HG03060 (cell line): ENCODE data around the gene BRCA2.
A peak's percentile ranks its signal among the peaks of the same experiment; 100 is the strongest.

Source experiments
- ATAC-seq: cut with Tn5 transposase; IDR thresholded peaks from one replicate; pipeline ENCODE4 v1.9.1; 2021; ENCODE audit warnings: low read depth, moderate number of reproducible peaks; ENCODE audit not compliant: unreplicated experiment

The BRCA2 gene

GRCh38 chr13:32315238-32316027 lies at the start of gene BRCA2, which contains the start of gene ZAR1L:
TSS of gene BRCA2 (plus strand) at chr13:32315508. CDS start at chr13:32316461, 953 bp downstream.
TSS of gene ZAR1L (minus strand) at chr13:32315363. CDS start at chr13:32311925, 3,438 bp downstream.
- peak; percentile 84 for ATAC-seq

DNA sequence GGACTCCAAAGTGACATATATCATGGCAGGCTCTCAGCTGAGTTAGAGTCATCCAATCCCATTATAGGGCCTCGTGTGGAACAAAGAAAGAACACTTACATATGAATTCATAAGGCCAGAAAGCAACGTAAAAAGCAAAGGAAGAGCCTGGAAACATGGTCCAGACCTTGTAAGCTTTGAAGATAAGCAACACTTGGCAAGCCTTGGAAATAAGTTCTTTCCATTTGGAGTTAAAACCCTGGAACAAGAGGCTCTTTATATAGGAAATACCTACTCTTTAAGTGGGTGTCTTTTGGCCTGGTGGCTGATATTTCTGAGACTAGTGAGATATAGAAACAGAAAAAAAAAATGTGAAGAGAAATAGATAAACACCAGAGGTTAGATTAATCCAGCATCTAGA lies 49.6 kb upstream of the BRCA2 start:
- no peak for ATAC-seq

DNA sequence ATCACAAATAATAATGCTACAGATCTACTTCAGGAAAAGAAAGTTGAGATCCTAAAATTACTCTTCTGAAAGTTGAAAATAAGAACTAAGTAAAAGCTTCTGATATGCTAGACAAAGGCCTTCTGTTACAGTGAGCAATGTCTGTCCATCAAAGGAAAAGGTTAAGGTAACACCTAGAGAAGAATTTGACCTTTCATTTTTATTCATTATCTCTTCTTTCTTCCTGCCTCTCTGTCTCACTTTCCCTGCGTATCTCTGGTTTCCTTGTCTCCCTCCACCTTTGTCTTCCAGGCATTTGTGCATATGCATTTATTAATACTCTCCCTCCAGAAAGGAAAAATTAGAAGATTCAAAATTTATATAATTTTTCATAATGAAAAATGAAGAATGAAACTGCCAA lies 49.2 kb upstream of the BRCA2 start:
- ATAC-seq: no peak

GRCh38 chr13:32267836-32268439 lies 47.4 kb upstream of the BRCA2 start:
- peak; percentile 84 for ATAC-seq

GRCh38 chr13:32272021-32272683 lies 43.2 kb upstream of the BRCA2 start:
- no peak for ATAC-seq

- ATAC-seq: no peak
Measured at GRCh38 chr13:32277839-32278238, 37.5 kb upstream of the BRCA2 start.

DNA sequence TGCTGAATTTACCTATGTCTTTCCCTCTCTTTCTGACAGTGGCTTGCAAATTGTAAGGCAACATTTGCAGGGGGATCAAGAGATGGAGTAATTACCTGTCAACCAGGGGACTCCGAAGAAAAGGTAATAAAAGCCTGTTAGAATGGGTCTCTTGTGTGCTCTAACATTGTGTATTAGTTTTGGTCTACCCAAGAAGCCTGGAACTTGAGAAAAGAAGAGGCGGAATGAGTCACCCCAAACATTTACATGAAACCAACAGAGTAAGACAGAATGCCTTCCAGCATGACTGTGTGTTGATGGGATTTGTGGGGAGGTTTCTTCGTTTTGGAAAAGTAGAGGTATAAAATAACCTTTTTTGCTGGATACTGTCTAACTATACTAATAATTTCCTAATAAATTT lies 36.9 kb upstream of the BRCA2 start:
- ATAC-seq: no peak

- no peak for ATAC-seq
Measured at GRCh38 chr13:32281096-32281495, 34.2 kb upstream of the BRCA2 start.

GRCh38 chr13:32282096-32282711 lies 33.1 kb upstream of the BRCA2 start:
- no peak for ATAC-seq

GRCh38 chr13:32284927-32285632 lies 30.2 kb upstream of the BRCA2 start:
- ATAC-seq: no peak

GRCh38 chr13:32285633-32285965 lies 29.7 kb upstream of the BRCA2 start:
- ATAC-seq: no peak

DNA sequence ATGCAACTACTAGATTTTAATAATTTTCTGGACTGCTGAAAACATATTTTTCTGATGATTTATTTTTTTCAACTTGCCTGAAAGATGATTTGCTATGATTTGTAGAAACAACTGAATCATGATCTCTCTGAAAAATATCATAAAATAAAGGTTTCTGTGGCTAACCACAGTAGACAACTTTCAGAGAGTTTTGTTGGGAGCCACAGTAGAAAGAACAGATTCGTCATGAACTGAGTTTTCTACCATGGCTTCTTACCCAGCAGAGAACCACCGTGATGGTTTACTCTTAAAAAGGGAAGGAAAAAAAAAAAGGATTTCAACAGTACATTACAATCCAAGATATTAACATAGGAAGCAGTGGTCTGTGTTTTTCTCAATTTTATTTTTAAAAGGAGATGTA lies 18.1 kb upstream of the BRCA2 start:
- ATAC-seq: no peak

DNA sequence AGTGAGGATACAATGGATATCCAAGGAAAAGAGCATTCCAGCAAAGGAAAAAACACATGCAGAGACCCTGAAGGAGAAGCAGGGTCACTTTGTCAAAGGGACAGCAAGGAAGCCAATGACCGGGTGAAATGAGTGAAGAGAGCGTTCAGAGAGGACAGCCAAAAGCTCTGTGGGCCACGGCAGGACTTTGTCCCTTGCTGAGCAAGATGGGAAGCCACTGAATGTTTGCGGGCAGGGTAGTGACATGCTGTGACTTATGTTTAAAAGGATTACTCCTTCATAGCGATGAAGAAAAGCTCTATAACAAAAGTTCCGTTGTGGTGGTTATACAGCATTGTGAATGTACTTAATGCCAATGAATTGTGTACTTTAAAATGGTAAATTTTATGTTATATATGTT lies 16.6 kb upstream of the BRCA2 start:
- ATAC-seq: no peak

DNA sequence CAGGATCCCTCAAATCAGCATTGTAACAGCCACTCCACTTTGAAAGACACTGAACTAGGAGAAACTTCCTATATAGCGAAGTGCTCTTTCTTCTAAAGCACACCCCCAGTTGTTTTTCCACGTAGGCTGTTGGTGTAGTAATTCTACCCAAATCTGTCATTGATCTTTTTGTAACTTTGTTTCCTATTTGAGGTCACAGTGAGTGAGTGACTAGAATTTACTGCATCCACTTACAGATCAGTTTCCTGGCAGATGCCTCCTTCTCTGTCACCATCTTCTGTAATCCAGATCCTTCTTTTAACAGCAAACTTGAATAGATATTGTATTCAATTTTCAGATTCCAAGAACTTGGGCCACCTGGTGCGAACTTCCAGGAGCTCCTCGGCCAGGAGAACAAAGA lies 15.4 kb upstream of the BRCA2 start:
- no peak for ATAC-seq

GRCh38 chr13:32300406-32300805 lies 14.9 kb upstream of the BRCA2 start:
- no peak for ATAC-seq

- no peak for ATAC-seq
Measured at GRCh38 chr13:32300920-32301319, 14.4 kb upstream of the BRCA2 start.

DNA sequence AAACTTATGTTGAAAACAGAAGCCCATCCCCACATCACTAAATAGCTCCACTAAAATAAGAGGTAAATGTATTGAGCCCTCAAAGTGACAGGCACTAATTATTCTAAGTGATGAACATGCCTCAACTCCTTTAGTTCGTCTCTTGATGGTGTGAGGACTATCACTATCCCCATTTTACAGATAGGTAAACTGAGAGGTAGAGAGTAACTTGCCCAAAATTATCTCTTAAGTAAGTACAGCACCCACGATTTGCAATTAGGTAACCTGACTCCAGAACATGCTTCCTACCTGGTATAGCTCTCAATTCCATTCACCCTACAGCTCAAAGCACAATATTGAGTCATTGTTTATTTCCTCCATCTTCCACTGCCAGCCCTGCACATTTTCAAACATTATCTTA lies 12.8 kb upstream of the BRCA2 start:
- ATAC-seq: no peak

DNA sequence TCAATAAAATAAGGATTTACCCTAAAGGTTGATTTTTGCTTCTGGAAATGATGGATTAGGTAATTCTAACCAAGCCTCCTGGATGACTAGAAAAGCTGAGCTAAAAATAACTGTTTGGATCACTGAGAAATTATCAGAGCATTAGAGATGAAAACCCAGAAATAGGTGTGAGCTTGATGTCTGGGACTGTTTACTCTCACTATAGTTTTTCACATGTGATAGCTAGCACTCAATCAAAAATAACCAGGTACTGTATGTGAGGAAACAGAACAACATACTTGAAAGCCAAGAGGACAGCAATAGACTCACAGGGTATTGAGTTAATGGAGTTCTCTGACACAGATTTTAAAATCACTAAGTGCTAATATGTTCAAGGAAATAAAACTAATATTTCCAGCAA lies 9.7 kb upstream of the BRCA2 start:
- no peak for ATAC-seq

- no peak for ATAC-seq
Measured at GRCh38 chr13:32309312-32310133, 5.8 kb upstream of the BRCA2 start.
